ENCODE results near the gene DYNLL1.
"Not testable (repeated sequence)": the region's sequence is repeated elsewhere in the genome, so short reads cannot be mapped to it uniquely, and the experiment has no call there.

DYNLL1 gene

GRCh38 chr12:120522568-120522967 is 26.7 kb downstream of the DYNLL1 start:
- no peak for DNase-seq

- peak; percentile 84 for DNase-seq
Measured at GRCh38 chr12:120528861-120529525, 33.1 kb downstream of the DYNLL1 start, which contains the start of gene COQ5. Gene COQ5, minus strand, starts transcription at chr12:120529158. Its CDS starts 17 bp downstream, at chr12:120529141.

GRCh38 chr12:120529641-120530417 is 33.9 kb downstream of the DYNLL1 start:
- DNase-seq = peak; percentile 61

- DNase-seq = not testable (repeated sequence)
Measured at GRCh38 chr12:120530418-120530761, 34.5 kb downstream of the DYNLL1 start.

- DNase-seq = no peak
Measured at GRCh38 chr12:120532701-120533238, 36.9 kb downstream of the DYNLL1 start.

- DNase-seq = peak; percentile 80
Measured at GRCh38 chr12:120534203-120534702, 38.3 kb downstream of the DYNLL1 start, which contains the start of gene RNF10. Gene RNF10, plus strand, starts transcription at chr12:120534356. Its CDS starts 456 bp downstream, at chr12:120534812.

- DNase-seq = no peak
Measured at GRCh38 chr12:120534703-120535655, 39.1 kb downstream of the DYNLL1 start.

GRCh38 chr12:120536064-120536791 is 40.3 kb downstream of the DYNLL1 start:
- DNase-seq = no peak

GRCh38 chr12:120537856-120538220 is 41.9 kb downstream of the DYNLL1 start:
- peak; percentile 21 for DNase-seq

- peak; percentile 89 for DNase-seq
Measured at GRCh38 chr12:120538281-120539156, 42.6 kb downstream of the DYNLL1 start.

GRCh38 chr12:120539303-120539702 is 43.4 kb downstream of the DYNLL1 start:
- DNase-seq = no peak

- DNase-seq = no peak
Measured at GRCh38 chr12:120540445-120540844, 44.5 kb downstream of the DYNLL1 start.

GRCh38 chr12:120542166-120542565 is 46.3 kb downstream of the DYNLL1 start:
- DNase-seq = no peak

- no peak for DNase-seq
Measured at GRCh38 chr12:120544691-120545090, 48.8 kb downstream of the DYNLL1 start.

GRCh38 chr12:120546050-120546386 is 50.1 kb downstream of the DYNLL1 start:
- no peak for DNase-seq

All from DMS79 (cell line).